OCI-LY7 (cell line): ENCODE data around the gene GDPD2. TPM values are rescaled to one million over a fixed set of nuclear protein-coding genes. Genes with fewer than 3 reads are reported as not detected.

ENCODE experiments used
- BruUV-seq: library from RNA; stranded (reverse); fragments of 400-500 nt; replicated peaks from 2 replicates; lab custom pipeline; 2021; lab: Mats Ljungman, UMichigan
- CTCF ChIA-PET: fragments of 300-600 bp; sonication (Branson Sonifier 250); formaldehyde crosslinking; loops from one replicate; lab custom pipeline; 2022; ENCODE audit warnings: antibody characterized with exemption; ENCODE audit not compliant: unreplicated experiment; lab: Charles Lee
- POLR2A ChIA-PET: fragments of 300-600 bp; sonication (Branson Sonifier 250); formaldehyde crosslinking; loops from one replicate; lab custom pipeline; 2022; ENCODE audit warnings: antibody characterized with exemption; lab: Charles Lee
- DNase-seq: peaks from one replicate; pipeline ENCODE4 v3.0.0-alpha.2; 2015; ENCODE audit warnings: low spot score
- H2AFZ ChIP-seq: fragments of 200-600 bp; sonication (generic), shearing (Covaris generic); 2 replicates; pipeline ENCODE4 v1.6.1; 2014; ENCODE audit warnings: mild to moderate bottlenecking, antibody characterized with exemption, low read length, moderate library complexity
- H3K27ac ChIP-seq: fragments of 200-600 bp; sonication (generic); 2 replicates; pipeline ENCODE4 v1.5.1; 2014; ENCODE audit warnings: mixed run types, low read depth, mild to moderate bottlenecking, moderate library complexity, low read length, inconsistent platforms; ENCODE audit not compliant: poor library complexity, severe bottlenecking
- H3K36me3 ChIP-seq: fragments of 200-600 bp; sonication (generic); 2 replicates; pipeline ENCODE4 v1.6.1; 2014; ENCODE audit warnings: mild to moderate bottlenecking, antibody characterized with exemption, low read length, moderate library complexity, mixed read lengths; ENCODE audit not compliant: insufficient read depth
- H3K4me1 ChIP-seq: fragments of 200-600 bp; sonication (generic); 2 replicates; pipeline ENCODE4 v1.5.1; 2014; ENCODE audit warnings: mild to moderate bottlenecking, low read length; ENCODE audit not compliant: insufficient read depth, poor library complexity, severe bottlenecking
- H3K4me2 ChIP-seq: fragments of 200-600 bp; sonication (generic); 2 replicates; pipeline ENCODE4 v1.6.1; 2014; ENCODE audit warnings: mild to moderate bottlenecking, low read length
- H3K4me3 ChIP-seq: fragments of 200-600 bp; sonication (generic); 2 replicates; pipeline ENCODE4 v1.5.1; 2014; ENCODE audit warnings: mild to moderate bottlenecking, low read depth, low read length; ENCODE audit not compliant: poor library complexity, severe bottlenecking
- H3K79me2 ChIP-seq: fragments of 200-600 bp; sonication (generic); 2 replicates; pipeline ENCODE4 v1.6.1; 2016; ENCODE audit warnings: low read depth, mild to moderate bottlenecking, low read length, moderate library complexity, mixed read lengths; ENCODE audit not compliant: insufficient read depth
- H3K9me2 ChIP-seq: fragments of 200-600 bp; sonication (generic); 2 replicates; pipeline ENCODE4 v1.6.1; 2016; ENCODE audit warnings: mild to moderate bottlenecking, low read length, mixed read lengths; ENCODE audit not compliant: insufficient read depth
- H3K9me3 ChIP-seq: fragments of 200-600 bp; sonication (generic); 2 replicates; pipeline ENCODE4 v1.6.1; 2014; ENCODE audit warnings: mild to moderate bottlenecking, mixed run types, low read length, mixed read lengths
- H4K20me1 ChIP-seq: fragments of 200-600 bp; sonication (generic); 2 replicates; pipeline ENCODE4 v1.6.1; 2014; ENCODE audit warnings: mild to moderate bottlenecking, antibody characterized with exemption, low read length, moderate library complexity, mixed read lengths; ENCODE audit not compliant: insufficient read depth
- EZH2phosphoT487 ChIP-seq: fragments of 200-600 bp; sonication (generic); IDR thresholded peaks from 2 replicates; pipeline ENCODE4 v1.6.1; 2018; ENCODE audit warnings: low read depth, borderline replicate concordance, mild to moderate bottlenecking, mixed run types, antibody characterized with exemption, low read length, moderate library complexity, mixed read lengths
- intact Hi-C: fragments of 100-400 bp; cut with micrococcal nuclease; formaldehyde crosslinking; loops from one replicate; pipeline ENCODE4 v1.10.0; 2022; ENCODE audit not compliant: unreplicated experiment
- total RNA-seq, 2 experiments: library from RNA; depleted of rRNA in 1 of 2; stranded (reverse); fragments of >200 nt in 1 of 2; shearing (Covaris generic) in 1 of 2; gene quantifications; 2 replicates each; pipeline ENCODE4 v1.2.3, GENCODE V29; 2014 to 2022
- TF ChIP-seq, protein P1 (sequence below): fragments of 200-600 bp; sonication (generic); conservative IDR thresholded peaks from 2 replicates; pipeline ENCODE4 v1.5.1; 2014; ENCODE audit warnings: mild to moderate bottlenecking, antibody characterized with exemption, low read length, moderate library complexity, mixed read lengths

The GDPD2 gene
- total RNA-seq, 2 experiments from 2014 or later = 0.16 TPM; not detected in 1

GRCh38 chrX:70402721-70403120, 20.4 kb upstream of the GDPD2 start:
- POLR2A ChIA-PET = no interaction called here
- H3K4me3 ChIP-seq = no peak overlapping the region
- CTCF ChIA-PET = no interaction called here

GRCh38 chrX:70405003-70405402, 18.1 kb upstream of the GDPD2 start:
- H3K4me2 ChIP-seq = no peak overlapping the region
- TF ChIP-seq, protein P1, sequence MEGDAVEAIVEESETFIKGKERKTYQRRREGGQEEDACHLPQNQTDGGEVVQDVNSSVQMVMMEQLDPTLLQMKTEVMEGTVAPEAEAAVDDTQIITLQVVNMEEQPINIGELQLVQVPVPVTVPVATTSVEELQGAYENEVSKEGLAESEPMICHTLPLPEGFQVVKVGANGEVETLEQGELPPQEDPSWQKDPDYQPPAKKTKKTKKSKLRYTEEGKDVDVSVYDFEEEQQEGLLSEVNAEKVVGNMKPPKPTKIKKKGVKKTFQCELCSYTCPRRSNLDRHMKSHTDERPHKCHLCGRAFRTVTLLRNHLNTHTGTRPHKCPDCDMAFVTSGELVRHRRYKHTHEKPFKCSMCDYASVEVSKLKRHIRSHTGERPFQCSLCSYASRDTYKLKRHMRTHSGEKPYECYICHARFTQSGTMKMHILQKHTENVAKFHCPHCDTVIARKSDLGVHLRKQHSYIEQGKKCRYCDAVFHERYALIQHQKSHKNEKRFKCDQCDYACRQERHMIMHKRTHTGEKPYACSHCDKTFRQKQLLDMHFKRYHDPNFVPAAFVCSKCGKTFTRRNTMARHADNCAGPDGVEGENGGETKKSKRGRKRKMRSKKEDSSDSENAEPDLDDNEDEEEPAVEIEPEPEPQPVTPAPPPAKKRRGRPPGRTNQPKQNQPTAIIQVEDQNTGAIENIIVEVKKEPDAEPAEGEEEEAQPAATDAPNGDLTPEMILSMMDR = no peak
- no peak for TF ChIP-seq EZH2phosphoT487
- H3K9me3 ChIP-seq = no peaks in the 10 kb centered on the region
- no peaks in the 10 kb centered on the region for H3K4me1 ChIP-seq
- H4K20me1 ChIP-seq = no peaks in the 10 kb centered on the region
- CTCF ChIA-PET = no interaction called here
- BruUV-seq = no TSS peak
- no peak overlapping the region for H3K27ac ChIP-seq
- no peak overlapping the region for H2AFZ ChIP-seq
- H3K79me2 ChIP-seq = no peaks in the 10 kb centered on the region
- no peak for DNase-seq
- H3K4me3 ChIP-seq = no peak overlapping the region
- intact Hi-C loops = no loop called here
- H3K36me3 ChIP-seq = peaks cover 79% of the 10 kb centered on the region
- H3K9me2 ChIP-seq = no peaks in the 10 kb centered on the region
- POLR2A ChIA-PET = no interaction called here

More at GRCh38 chrX:70402721-70403120, 20.4 kb upstream of the GDPD2 start:
- Histone ChIP-seq H2AFZ (no peak overlapping the region), H3K36me3 (peaks cover 72% of the 10 kb centered on the region), H3K27ac (no peak overlapping the region), H3K4me1 (peaks cover 11% of the 10 kb centered on the region), H3K4me2 (no peak overlapping the region), H4K20me1 (no peaks in the 10 kb centered on the region), H3K9me3 (no peaks in the 10 kb centered on the region), H3K9me2 (no peaks in the 10 kb centered on the region), H3K79me2 (no peaks in the 10 kb centered on the region)
- intact Hi-C loops = no loop called here
- BruUV-seq = no TSS peak
- TF ChIP-seq, protein P1 = no peak
- TF ChIP-seq EZH2phosphoT487 = no peak
- no peak for DNase-seq

GRCh38 chrX:70410921-70411320, 12.2 kb upstream of the GDPD2 start:
- Histone ChIP-seq H3K27ac (no peak overlapping the region), H4K20me1 (no peaks in the 10 kb centered on the region), H3K4me1 (no peaks in the 10 kb centered on the region), H3K79me2 (no peaks in the 10 kb centered on the region), H3K4me2 (no peak overlapping the region), H2AFZ (no peak overlapping the region), H3K36me3 (peaks cover 45% of the 10 kb centered on the region), H3K9me2 (no peaks in the 10 kb centered on the region), H3K4me3 (no peak overlapping the region), H3K9me3 (no peaks in the 10 kb centered on the region)
- CTCF ChIA-PET = no interaction called here
- intact Hi-C loops = no loop called here
- TF ChIP-seq, protein P1 = no peak
- TF ChIP-seq EZH2phosphoT487 = no peak
- no TSS peak for BruUV-seq
- POLR2A ChIA-PET = no interaction called here
- no peak for DNase-seq
